ENCODE results near the gene TRNP1. TPM values are rescaled to one million over a fixed set of nuclear protein-coding genes. Genes with fewer than 3 reads are reported as not detected.

The TRNP1 gene
- total RNA-seq, 1 donor, result 1.2 TPM

- no peaks in the 10 kb centered on the region for H3K9me3 ChIP-seq (ENCODE audit: low read depth, low read length)
- H3K27me3 ChIP-seq (ENCODE audit: insufficient read depth, low read length), result no peaks in the 10 kb centered on the region
- H3K4me1 ChIP-seq (ENCODE audit: insufficient read depth, low read length), result peaks cover 7% of the 10 kb centered on the region
- H3K4me3 ChIP-seq (ENCODE audit: low read length), result no peak overlapping the region
Observed at GRCh38 chr1:27018316-27018715, 24.8 kb downstream of the TRNP1 start.

GRCh38 chr1:27021354-27022031 is 28.0 kb downstream of the TRNP1 start:
- no peak overlapping the region for H3K4me3 ChIP-seq (ENCODE audit: low read length)
- no peaks in the 10 kb centered on the region for H3K4me1 ChIP-seq (ENCODE audit: insufficient read depth, low read length)
- no peaks in the 10 kb centered on the region for H3K9me3 ChIP-seq (ENCODE audit: low read depth, low read length)
- H3K27me3 ChIP-seq (ENCODE audit: insufficient read depth, low read length), result no peaks in the 10 kb centered on the region

DNA sequence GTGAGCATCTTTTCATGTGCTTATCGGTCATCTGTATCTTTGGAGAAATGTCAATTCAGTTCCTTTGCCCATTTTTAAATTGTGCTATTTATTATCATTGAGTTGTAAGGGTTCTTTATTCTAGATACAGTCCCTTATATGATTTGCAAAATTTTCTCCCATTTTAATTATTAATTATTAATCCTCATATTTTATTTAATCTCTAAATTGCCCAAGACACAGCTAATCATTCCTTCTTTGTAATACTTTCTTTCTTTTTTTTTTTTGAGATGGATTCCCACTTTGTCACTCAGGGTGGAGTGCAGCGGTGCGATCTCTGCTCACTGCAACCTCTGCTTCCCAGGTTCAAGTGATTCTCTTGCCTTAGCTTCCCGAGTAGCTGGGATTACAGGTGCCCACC is 32.2 kb downstream of the TRNP1 start:
- Histone ChIP-seq H3K27me3 (ENCODE audit: insufficient read depth, low read length) (no peaks in the 10 kb centered on the region), H3K4me1 (ENCODE audit: insufficient read depth, low read length) (no peaks in the 10 kb centered on the region), H3K9me3 (ENCODE audit: low read depth, low read length) (no peaks in the 10 kb centered on the region), H3K4me3 (ENCODE audit: low read length) (no peak overlapping the region)

DNA sequence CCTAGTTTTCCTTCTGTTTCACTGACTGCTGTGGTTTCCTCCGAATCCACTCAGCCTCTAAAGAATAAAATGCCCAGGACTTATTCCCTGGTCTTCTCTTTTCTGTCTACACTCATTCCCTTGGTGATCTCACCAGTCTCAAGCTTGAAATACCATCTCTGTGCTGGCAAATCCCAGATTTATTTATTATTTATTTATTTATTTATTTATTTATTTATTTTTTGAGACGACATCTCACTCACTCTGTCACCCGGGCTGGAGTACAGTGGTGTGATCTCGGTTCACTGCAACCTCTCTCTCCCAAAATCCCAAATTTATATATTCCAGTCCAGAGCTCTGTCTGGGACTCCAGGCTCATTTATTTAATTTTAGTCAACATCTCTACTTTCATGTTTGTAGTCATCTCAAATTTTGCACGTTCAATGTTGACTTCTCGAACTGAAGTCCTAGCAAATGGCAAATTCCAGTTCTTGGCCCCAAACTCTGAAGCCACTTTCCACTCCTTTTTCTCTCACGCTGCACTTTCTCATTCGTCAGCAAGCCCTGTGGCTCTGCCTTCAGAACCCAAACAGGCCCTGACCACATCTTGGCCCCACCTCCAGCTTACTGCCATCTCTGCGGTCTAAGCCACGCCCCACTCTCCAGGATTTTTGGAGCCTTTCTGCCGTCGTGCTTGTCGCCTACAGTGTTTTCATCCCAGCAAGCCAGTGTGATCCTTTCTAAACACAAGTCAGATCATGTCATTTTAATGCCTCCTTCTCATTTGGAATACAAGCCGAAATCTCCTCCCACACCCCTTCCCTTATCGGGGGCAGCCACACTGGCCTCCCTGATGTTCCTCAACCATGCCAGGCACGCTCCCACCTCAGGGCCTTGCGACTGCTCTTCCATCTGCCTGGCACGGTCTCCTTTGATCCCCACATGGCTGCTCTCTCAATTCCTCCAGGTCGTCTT is 33.4 kb downstream of the TRNP1 start:
- Histone ChIP-seq H3K4me3 (ENCODE audit: low read length) (no peak overlapping the region), H3K9me3 (ENCODE audit: low read depth, low read length) (no peaks in the 10 kb centered on the region), H3K27me3 (ENCODE audit: insufficient read depth, low read length) (no peaks in the 10 kb centered on the region), H3K4me1 (ENCODE audit: insufficient read depth, low read length) (peaks cover 8% of the 10 kb centered on the region)

GRCh38 chr1:27027575-27028250 is 34.2 kb downstream of the TRNP1 start:
- Histone ChIP-seq H3K27me3 (ENCODE audit: insufficient read depth, low read length) (no peaks in the 10 kb centered on the region), H3K4me3 (ENCODE audit: low read length) (no peak overlapping the region), H3K4me1 (ENCODE audit: insufficient read depth, low read length) (peaks cover 9% of the 10 kb centered on the region), H3K9me3 (ENCODE audit: low read depth, low read length) (no peaks in the 10 kb centered on the region)

DNA sequence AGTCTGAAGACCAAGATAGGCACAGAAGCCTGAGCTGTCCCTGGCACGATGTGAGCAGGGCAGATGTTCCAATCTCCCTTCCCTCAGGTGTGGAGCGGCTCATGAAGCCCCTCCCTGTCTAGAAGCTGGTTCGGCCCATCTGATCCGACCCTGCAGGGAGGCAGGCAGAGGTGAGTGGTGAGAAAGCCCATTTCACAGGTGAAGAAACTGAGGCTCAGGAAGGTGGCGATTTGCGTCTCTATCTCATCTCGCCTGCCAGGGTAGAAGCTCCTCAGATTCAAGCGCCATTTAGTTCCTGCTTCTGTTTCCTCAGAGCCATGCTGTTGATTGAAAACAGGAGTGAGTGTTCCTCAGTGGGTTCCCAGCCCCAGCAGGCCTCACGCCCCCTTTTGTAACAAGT is 36.0 kb downstream of the TRNP1 start:
- H3K4me3 ChIP-seq (ENCODE audit: low read length), result no peak overlapping the region
- no peaks in the 10 kb centered on the region for H3K27me3 ChIP-seq (ENCODE audit: insufficient read depth, low read length)
- no peaks in the 10 kb centered on the region for H3K9me3 ChIP-seq (ENCODE audit: low read depth, low read length)
- peaks cover 9% of the 10 kb centered on the region for H3K4me1 ChIP-seq (ENCODE audit: insufficient read depth, low read length)

DNA sequence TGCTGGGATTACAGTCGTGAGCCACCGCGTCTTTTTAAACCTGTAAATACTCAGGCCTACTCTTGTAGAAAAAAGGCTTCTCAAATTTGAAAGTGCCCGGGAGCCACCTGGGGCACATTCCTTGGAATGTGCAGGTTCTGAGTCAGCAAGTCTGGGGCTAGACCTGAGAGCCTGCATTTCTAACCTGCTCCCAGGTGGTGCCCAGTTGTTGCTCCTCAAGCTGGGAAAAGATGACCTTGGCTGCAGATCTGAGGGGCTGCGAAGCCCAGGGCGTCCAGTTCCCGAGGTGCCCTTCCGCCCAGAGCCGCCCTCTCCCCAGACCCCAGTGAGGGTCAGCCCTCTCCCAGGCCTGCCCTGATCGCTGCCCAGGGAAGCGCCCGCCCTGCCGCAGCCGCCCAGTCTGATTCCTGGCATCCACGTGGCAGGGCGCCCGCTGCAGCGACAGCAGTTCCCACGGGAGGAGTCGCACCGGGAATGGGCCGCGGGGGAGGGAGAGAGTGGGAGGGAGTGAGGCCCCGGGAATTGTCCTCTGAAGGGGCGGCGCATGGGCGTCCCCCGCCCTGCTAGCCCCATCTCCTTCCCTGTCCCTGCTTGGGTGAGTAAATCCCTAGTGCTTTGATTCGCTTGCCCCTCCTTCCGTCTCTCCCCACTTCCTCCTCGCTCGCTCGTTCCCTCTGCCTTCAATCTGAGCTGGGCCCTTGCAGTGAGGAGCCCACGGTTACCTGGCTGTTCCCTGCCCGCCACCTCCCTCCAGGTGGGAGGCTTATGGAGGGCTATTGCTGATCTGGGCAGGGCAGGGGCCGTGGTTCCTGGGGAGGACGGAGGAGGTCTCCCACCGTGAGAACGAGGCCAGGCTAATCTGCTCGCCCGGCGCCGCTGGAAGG is 38.0 kb downstream of the TRNP1 start:
- Histone ChIP-seq H3K9me3 (ENCODE audit: low read depth, low read length) (no peaks in the 10 kb centered on the region), H3K27me3 (ENCODE audit: insufficient read depth, low read length) (no peaks in the 10 kb centered on the region), H3K4me1 (ENCODE audit: insufficient read depth, low read length) (peaks cover 9% of the 10 kb centered on the region), H3K4me3 (ENCODE audit: low read length) (no peak overlapping the region)

DNA sequence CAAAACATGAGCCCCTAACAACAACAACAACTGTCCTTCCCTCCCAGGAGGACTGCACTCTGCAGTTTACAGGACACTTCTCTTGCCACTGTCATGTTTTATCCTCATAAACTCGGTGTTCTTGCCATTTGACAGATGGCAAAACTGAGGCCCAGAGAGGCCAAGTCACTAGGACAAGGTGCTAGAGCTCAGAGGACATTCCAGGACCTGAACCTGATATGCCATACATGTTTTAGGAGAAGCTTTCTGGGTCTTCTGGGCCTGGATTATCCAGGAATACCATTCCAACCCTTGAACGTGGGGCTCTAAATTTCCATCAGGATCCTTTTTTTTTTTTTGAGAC is 38.6 kb downstream of the TRNP1 start:
- Histone ChIP-seq H3K4me1 (ENCODE audit: insufficient read depth, low read length) (peaks cover 9% of the 10 kb centered on the region), H3K4me3 (ENCODE audit: low read length) (no peak overlapping the region), H3K9me3 (ENCODE audit: low read depth, low read length) (no peaks in the 10 kb centered on the region), H3K27me3 (ENCODE audit: insufficient read depth, low read length) (no peaks in the 10 kb centered on the region)

GRCh38 chr1:27033043-27033746 is 39.7 kb downstream of the TRNP1 start:
- no peak overlapping the region for H3K4me3 ChIP-seq (ENCODE audit: low read length)
- no peaks in the 10 kb centered on the region for H3K9me3 ChIP-seq (ENCODE audit: low read depth, low read length)
- peaks cover 14% of the 10 kb centered on the region for H3K4me1 ChIP-seq (ENCODE audit: insufficient read depth, low read length)
- H3K27me3 ChIP-seq (ENCODE audit: insufficient read depth, low read length), result no peaks in the 10 kb centered on the region

- Histone ChIP-seq H3K4me3 (ENCODE audit: low read length) (no peak overlapping the region), H3K4me1 (ENCODE audit: insufficient read depth, low read length) (peaks cover 14% of the 10 kb centered on the region), H3K9me3 (ENCODE audit: low read depth, low read length) (no peaks in the 10 kb centered on the region), H3K27me3 (ENCODE audit: insufficient read depth, low read length) (no peaks in the 10 kb centered on the region)
Observed at GRCh38 chr1:27035344-27035743, 41.9 kb downstream of the TRNP1 start.

DNA sequence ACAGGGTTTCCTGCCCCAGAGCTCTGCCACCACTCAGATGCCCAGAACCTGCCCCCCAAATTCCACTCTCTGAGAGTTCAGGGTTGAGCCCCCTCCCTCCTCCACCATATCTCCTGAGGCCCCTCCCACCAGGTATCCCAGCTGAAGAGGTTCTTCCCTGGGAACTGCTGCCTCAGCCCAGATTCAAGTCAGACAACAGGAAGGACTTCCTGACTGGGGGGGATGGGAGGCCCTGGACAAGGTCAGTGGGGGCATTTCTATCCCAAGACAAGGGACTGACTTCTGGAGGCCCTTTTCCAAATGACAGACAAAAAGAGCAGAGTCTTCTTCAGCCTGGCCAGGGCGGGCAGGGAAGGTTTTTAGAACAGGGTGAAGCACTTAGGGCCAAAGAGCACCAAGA is 43.2 kb downstream of the TRNP1 start:
- no peaks in the 10 kb centered on the region for H3K27me3 ChIP-seq (ENCODE audit: insufficient read depth, low read length)

DNA sequence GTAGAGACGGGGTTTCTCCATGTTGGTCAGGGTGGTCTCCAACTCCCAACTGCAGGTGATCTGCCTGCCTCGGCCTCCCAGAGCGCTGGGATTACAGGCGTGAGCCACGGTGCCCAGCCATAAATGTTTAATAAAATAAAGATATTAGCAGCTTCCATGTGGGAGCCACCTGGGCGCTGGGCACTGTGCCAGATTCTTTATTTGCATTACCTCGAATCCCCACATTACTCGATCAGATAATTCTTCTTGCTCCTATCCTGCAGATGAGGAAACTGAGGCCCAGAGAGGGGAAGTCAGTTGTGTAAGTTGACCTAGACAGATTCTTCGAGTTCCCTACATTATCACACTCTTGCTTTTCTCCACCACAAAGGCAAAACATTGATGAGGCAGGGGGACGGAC is 44.0 kb downstream of the TRNP1 start:
- H3K9me3 ChIP-seq (ENCODE audit: low read depth, low read length), result no peaks in the 10 kb centered on the region
- no peak overlapping the region for H3K4me3 ChIP-seq (ENCODE audit: low read length)
- H3K4me1 ChIP-seq (ENCODE audit: insufficient read depth, low read length), result peaks cover 5% of the 10 kb centered on the region
- no peaks in the 10 kb centered on the region for H3K27me3 ChIP-seq (ENCODE audit: insufficient read depth, low read length)

More for the DNA sequence above, 43.2 kb downstream of the TRNP1 start:
- H3K4me1 ChIP-seq (ENCODE audit: insufficient read depth, low read length), result peaks cover 8% of the 10 kb centered on the region
- no peak overlapping the region for H3K4me3 ChIP-seq (ENCODE audit: low read length)
- no peaks in the 10 kb centered on the region for H3K9me3 ChIP-seq (ENCODE audit: low read depth, low read length)

- no peaks in the 10 kb centered on the region for H3K9me3 ChIP-seq (ENCODE audit: low read depth, low read length)
- H3K4me3 ChIP-seq (ENCODE audit: low read length), result no peak overlapping the region
- H3K27me3 ChIP-seq (ENCODE audit: insufficient read depth, low read length), result no peaks in the 10 kb centered on the region
- peaks cover 5% of the 10 kb centered on the region for H3K4me1 ChIP-seq (ENCODE audit: insufficient read depth, low read length)
Observed at GRCh38 chr1:27038020-27038419, 44.5 kb downstream of the TRNP1 start.

- Histone ChIP-seq H3K4me1 (ENCODE audit: insufficient read depth, low read length) (peaks cover 18% of the 10 kb centered on the region), H3K4me3 (ENCODE audit: low read length) (no peak overlapping the region), H3K9me3 (ENCODE audit: low read depth, low read length) (no peaks in the 10 kb centered on the region), H3K27me3 (ENCODE audit: insufficient read depth, low read length) (no peaks in the 10 kb centered on the region)
Observed at GRCh38 chr1:27042670-27043069, 49.2 kb downstream of the TRNP1 start.
